Progenitor cell of endocrine pancreas (in vitro differentiated cells): Measurements from ENCODE around the gene ARHGAP6. TPM values are rescaled to one million over a fixed set of nuclear protein-coding genes. Genes with fewer than 3 reads are reported as not detected.

ENCODE experiments used
- DNase-seq: peaks from one replicate; pipeline ENCODE4 v3.0.0; 2021; ENCODE audit warnings: low spot score; ENCODE audit not compliant: unreplicated experiment
- H3K27ac Mint-ChIP-seq: 2 replicates; pipeline ENCODE4 v1.8.0; 2021; ENCODE audit warnings: mild to moderate bottlenecking, moderate library complexity, mixed read lengths
- H3K27me3 Mint-ChIP-seq: 2 replicates; pipeline ENCODE4 v1.8.0; 2021; ENCODE audit warnings: mixed read lengths
- H3K36me3 Mint-ChIP-seq: 2 replicates; pipeline ENCODE4 v1.8.0; 2022; ENCODE audit warnings: mixed read lengths; ENCODE audit not compliant: insufficient read depth
- H3K4me1 Mint-ChIP-seq: 2 replicates; pipeline ENCODE4 v1.8.0; 2021; ENCODE audit warnings: low read depth, mixed read lengths
- H3K4me3 Mint-ChIP-seq: 2 replicates; pipeline ENCODE4 v1.8.0; 2021; ENCODE audit warnings: low read depth, mild to moderate bottlenecking, moderate library complexity, mixed read lengths
- H3K9me3 Mint-ChIP-seq: 2 replicates; pipeline ENCODE4 v1.8.0; 2021; ENCODE audit warnings: low read depth, mixed read lengths
- CTCF ChIP-seq: fragments of 200-600 bp; sonication (generic); IDR thresholded peaks from one replicate; pipeline ENCODE4 v1.5.0; 2021; ENCODE audit warnings: antibody characterized with exemption, mild to moderate bottlenecking; ENCODE audit not compliant: unreplicated experiment
- total RNA-seq: library from RNA; stranded (reverse); gene quantifications from 2 replicates; pipeline ENCODE4 v1.2.1, GENCODE V29; 2021

Gene ARHGAP6
- total RNA-seq, 1 donor from 2014 or later: 1.9 TPM

GRCh38 chrX:11663875-11664210 lies 1.9 kb downstream of the ARHGAP6 start:
- H3K27ac Mint-ChIP-seq: no peak overlapping the region
- peak overlapping the region; percentile 57 for H3K4me3 Mint-ChIP-seq
- TF ChIP-seq CTCF: no peak
- H3K4me1 Mint-ChIP-seq: no peaks in the 10 kb centered on the region
- no peaks in the 10 kb centered on the region for H3K36me3 Mint-ChIP-seq
- no peak for DNase-seq
- peaks cover 16% of the 10 kb centered on the region for H3K9me3 Mint-ChIP-seq
- peaks cover 62% of the 10 kb centered on the region for H3K27me3 Mint-ChIP-seq

GRCh38 chrX:11655282-11656015 lies 10.3 kb downstream of the ARHGAP6 start:
- peaks cover 14% of the 10 kb centered on the region for H3K9me3 Mint-ChIP-seq
- TF ChIP-seq CTCF: no peak
- H3K4me3 Mint-ChIP-seq: no peak overlapping the region
- peaks cover 19% of the 10 kb centered on the region for H3K27me3 Mint-ChIP-seq
- DNase-seq: no peak
- H3K36me3 Mint-ChIP-seq: no peaks in the 10 kb centered on the region
- no peaks in the 10 kb centered on the region for H3K4me1 Mint-ChIP-seq
- no peak overlapping the region for H3K27ac Mint-ChIP-seq

- peaks cover 17% of the 10 kb centered on the region for H3K9me3 Mint-ChIP-seq
Observed at GRCh38 chrX:11648705-11649519, 16.8 kb downstream of the ARHGAP6 start.

GRCh38 chrX:11647138-11647537 lies 18.6 kb downstream of the ARHGAP6 start:
- no peaks in the 10 kb centered on the region for H3K4me1 Mint-ChIP-seq
- no peak for TF ChIP-seq CTCF
- no peaks in the 10 kb centered on the region for H3K27me3 Mint-ChIP-seq
- DNase-seq: no peak
- no peak overlapping the region for H3K27ac Mint-ChIP-seq
- H3K4me3 Mint-ChIP-seq: no peak overlapping the region
- H3K9me3 Mint-ChIP-seq: peaks cover 22% of the 10 kb centered on the region
- H3K36me3 Mint-ChIP-seq: no peaks in the 10 kb centered on the region

More at GRCh38 chrX:11648705-11649519, 16.8 kb downstream of the ARHGAP6 start:
- Mint-ChIP-seq H3K4me3 (no peak overlapping the region), H3K36me3 (no peaks in the 10 kb centered on the region), H3K4me1 (no peaks in the 10 kb centered on the region), H3K27ac (no peak overlapping the region), H3K27me3 (no peaks in the 10 kb centered on the region)
- TF ChIP-seq CTCF: no peak
- no peak for DNase-seq

GRCh38 chrX:11641349-11642065 lies 24.2 kb downstream of the ARHGAP6 start:
- no peak for TF ChIP-seq CTCF
- no peak overlapping the region for H3K27ac Mint-ChIP-seq
- H3K36me3 Mint-ChIP-seq: no peaks in the 10 kb centered on the region
- no peaks in the 10 kb centered on the region for H3K4me1 Mint-ChIP-seq
- DNase-seq: no peak
- peaks cover 24% of the 10 kb centered on the region for H3K9me3 Mint-ChIP-seq
- H3K4me3 Mint-ChIP-seq: no peak overlapping the region
- H3K27me3 Mint-ChIP-seq: no peaks in the 10 kb centered on the region
